K562 treated with DMSO at 1 percent for 48 hours (cell line): ENCODE measurements around the gene PRRX1. TPM values are rescaled to one million over a fixed set of nuclear protein-coding genes. Genes with fewer than 3 reads are reported as not detected.

Experiments used
- total RNA-seq: library from RNA; unstranded; fragments of 300-600 nt; gene quantifications from 2 replicates; pipeline ENCODE4 v1.2.3, GENCODE V29; 2022; ENCODE audit warnings: low replicate concordance; ENCODE audit errors: extremely low read depth

PRRX1 gene
- not detected in 2 replicates for total RNA-seq

DNA sequence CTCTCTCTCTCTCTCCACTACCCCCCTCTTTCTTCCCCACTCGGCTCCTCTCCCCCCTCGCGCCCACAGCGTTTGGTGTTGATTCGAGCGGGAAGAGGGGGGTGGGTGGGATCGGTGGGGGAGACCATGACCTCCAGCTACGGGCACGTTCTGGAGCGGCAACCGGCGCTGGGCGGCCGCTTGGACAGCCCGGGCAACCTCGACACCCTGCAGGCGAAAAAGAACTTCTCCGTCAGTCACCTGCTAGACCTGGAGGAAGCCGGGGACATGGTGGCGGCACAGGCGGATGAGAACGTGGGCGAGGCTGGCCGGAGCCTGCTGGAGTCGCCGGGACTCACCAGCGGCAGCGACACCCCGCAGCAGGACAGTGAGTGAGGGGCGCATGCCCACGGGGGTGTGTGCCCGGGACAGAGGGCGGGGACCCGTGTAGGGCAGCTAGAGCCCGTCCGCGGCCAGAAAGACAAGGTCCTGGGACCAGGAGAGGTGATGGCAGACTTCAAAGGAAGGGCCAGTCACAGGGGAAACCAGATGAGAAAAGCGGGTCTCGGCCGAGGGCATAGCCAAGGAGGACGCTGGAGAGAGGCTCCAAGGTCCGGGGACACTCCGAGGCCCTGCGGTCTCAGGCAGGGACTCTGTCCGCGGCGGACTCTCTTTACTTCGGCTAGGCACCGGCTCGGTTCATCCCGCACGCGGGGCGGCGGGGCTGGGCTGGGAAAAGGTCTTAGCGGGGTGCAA is at the start of gene PRRX1:
PRRX1 (plus strand) TSS at position 39 of the 735 bp plus-strand sequence; CDS start at position 127, 88 bp downstream.

Other genes with a start within 250 kb of the PRRX1 start
- gene GORAB, start 132.0 kb upstream of the PRRX1 start, total RNA-seq, result not detected in 2 replicates